NB4 (cell line): ENCODE measurements around the gene UPF3A.

Source experiments
- MYC ChIP-seq: IDR thresholded peaks from 2 replicates; pipeline ENCODE4 v1.6.1; 2011; ENCODE audit warnings: low read depth, low read length
- TF ChIP-seq, protein P1 (sequence below): IDR thresholded peaks from one replicate; pipeline ENCODE4 v1.5.1; 2012; ENCODE audit warnings: low read depth, low read length

DNA sequence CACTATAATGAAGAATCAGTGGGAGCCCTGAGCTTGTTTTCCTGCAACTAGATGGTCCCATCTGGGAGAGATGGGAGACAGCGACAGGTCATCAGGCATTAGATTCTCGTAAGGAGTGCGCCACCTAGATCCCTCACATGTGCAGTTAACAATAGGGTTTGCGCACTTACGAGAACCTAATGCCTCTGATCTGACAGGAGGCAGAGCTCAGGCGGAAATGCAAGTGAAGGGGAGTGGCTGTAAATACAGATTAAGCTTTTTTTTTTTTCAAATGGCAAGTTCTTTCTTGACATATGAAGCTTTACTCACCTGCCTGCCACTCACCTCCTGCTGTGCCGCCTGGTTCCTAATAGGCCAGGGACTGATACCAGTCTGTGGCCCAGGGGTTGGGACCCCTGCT, 32.3 kb upstream of the UPF3A start:
- TF ChIP-seq, protein P1, sequence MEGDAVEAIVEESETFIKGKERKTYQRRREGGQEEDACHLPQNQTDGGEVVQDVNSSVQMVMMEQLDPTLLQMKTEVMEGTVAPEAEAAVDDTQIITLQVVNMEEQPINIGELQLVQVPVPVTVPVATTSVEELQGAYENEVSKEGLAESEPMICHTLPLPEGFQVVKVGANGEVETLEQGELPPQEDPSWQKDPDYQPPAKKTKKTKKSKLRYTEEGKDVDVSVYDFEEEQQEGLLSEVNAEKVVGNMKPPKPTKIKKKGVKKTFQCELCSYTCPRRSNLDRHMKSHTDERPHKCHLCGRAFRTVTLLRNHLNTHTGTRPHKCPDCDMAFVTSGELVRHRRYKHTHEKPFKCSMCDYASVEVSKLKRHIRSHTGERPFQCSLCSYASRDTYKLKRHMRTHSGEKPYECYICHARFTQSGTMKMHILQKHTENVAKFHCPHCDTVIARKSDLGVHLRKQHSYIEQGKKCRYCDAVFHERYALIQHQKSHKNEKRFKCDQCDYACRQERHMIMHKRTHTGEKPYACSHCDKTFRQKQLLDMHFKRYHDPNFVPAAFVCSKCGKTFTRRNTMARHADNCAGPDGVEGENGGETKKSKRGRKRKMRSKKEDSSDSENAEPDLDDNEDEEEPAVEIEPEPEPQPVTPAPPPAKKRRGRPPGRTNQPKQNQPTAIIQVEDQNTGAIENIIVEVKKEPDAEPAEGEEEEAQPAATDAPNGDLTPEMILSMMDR = no peak
- no peak for TF ChIP-seq MYC
